Neural cell (in vitro differentiated cells): ENCODE data around the gene NGF. TPM values are rescaled to one million over a fixed set of nuclear protein-coding genes. Genes with fewer than 3 reads are reported as not detected.

Source experiments
- H2AFZ ChIP-seq: fragments of 200-600, 300-800 bp; sonication (generic), shearing (Covaris generic); 2 replicates; pipeline ENCODE4 v1.6.0; 2014; ENCODE audit warnings: low read depth, mild to moderate bottlenecking, antibody characterized with exemption, low read length, moderate library complexity
- H3F3A ChIP-seq: fragments of 200-600 bp; shearing (Covaris generic); 2 replicates; pipeline ENCODE4 v1.6.1; 2016; ENCODE audit warnings: mild to moderate bottlenecking, moderate library complexity, mixed read lengths, antibody characterized with exemption, low read length; ENCODE audit not compliant: insufficient read depth, poor library complexity, severe bottlenecking
- H3K27ac ChIP-seq: fragments of 200-600, 300-800 bp; sonication (generic), shearing (Covaris generic); 2 replicates; pipeline ENCODE4 v1.5.1; 2014; ENCODE audit warnings: mild to moderate bottlenecking, low read length, moderate library complexity
- H3K27me3 ChIP-seq: fragments of 300-800, 200-600 bp; sonication (generic), shearing (Covaris generic); 2 replicates; pipeline ENCODE4 v1.6.0; 2014; ENCODE audit warnings: mild to moderate bottlenecking, low read depth, low read length, moderate library complexity; ENCODE audit not compliant: insufficient read depth
- H3K36me3 ChIP-seq: fragments of 300-800, 200-600 bp; sonication (generic), shearing (Covaris generic); 2 replicates; pipeline ENCODE4 v1.5.1; 2014; ENCODE audit warnings: mild to moderate bottlenecking, antibody characterized with exemption, low read length, moderate library complexity; ENCODE audit not compliant: insufficient read depth
- H3K4me2 ChIP-seq: fragments of 300-800, 200-600 bp; sonication (generic), shearing (Covaris generic); 2 replicates; pipeline ENCODE4 v1.6.0; 2014; ENCODE audit warnings: mild to moderate bottlenecking, low read length
- H3K4me3 ChIP-seq: fragments of 300-800, 200-600 bp; sonication (generic), shearing (Covaris generic); 2 replicates; pipeline ENCODE4 v1.5.1; 2014; ENCODE audit warnings: mild to moderate bottlenecking, low read length, moderate library complexity
- H3K79me2 ChIP-seq: fragments of 200-600 bp; shearing (Covaris generic); replicated peaks from 2 replicates; pipeline ENCODE4 v1.6.0; 2014; ENCODE audit warnings: mild to moderate bottlenecking, low read length, moderate library complexity; ENCODE audit not compliant: insufficient read depth
- H3K9ac ChIP-seq: fragments of 300-800, 200-600 bp; sonication (generic), shearing (Covaris generic); 2 replicates; pipeline ENCODE4 v1.6.1; 2016; ENCODE audit warnings: mild to moderate bottlenecking, low read length, mixed read lengths
- H3K9me2 ChIP-seq: fragments of 200-600 bp; shearing (Covaris generic); 2 replicates; pipeline ENCODE4 v1.6.1; 2016; ENCODE audit warnings: mild to moderate bottlenecking, low read length, mixed read lengths; ENCODE audit not compliant: insufficient read depth
- H3K9me3 ChIP-seq: fragments of 200-600, 300-800 bp; sonication (generic), shearing (Covaris generic); 2 replicates; pipeline ENCODE4 v1.6.1; 2016; ENCODE audit warnings: mild to moderate bottlenecking, mixed run types, low read length, moderate library complexity, mixed read lengths
- H4K20me1 ChIP-seq: fragments of 200-600 bp; shearing (Covaris generic); 2 replicates; pipeline ENCODE4 v1.6.1; 2016; ENCODE audit warnings: mild to moderate bottlenecking, mixed run types; ENCODE audit not compliant: insufficient read depth
- CTCF ChIP-seq: fragments of 450-650 bp; IDR thresholded peaks from 2 replicates; pipeline ENCODE4 v1.5.1; 2014; ENCODE audit warnings: antibody characterized with exemption, mild to moderate bottlenecking, moderate library complexity; ENCODE audit not compliant: poor library complexity, severe bottlenecking
- EP300 ChIP-seq: fragments of 450-650 bp; conservative IDR thresholded peaks from 2 replicates; pipeline ENCODE4 v1.6.1; 2014; ENCODE audit warnings: antibody characterized with exemption, mild to moderate bottlenecking, moderate library complexity; ENCODE audit not compliant: poor library complexity, severe bottlenecking
- EZH2 ChIP-seq: fragments of 200-600, 300-800 bp; shearing (Covaris generic), sonication (generic); IDR thresholded peaks from 2 replicates; pipeline ENCODE4 v1.6.1; 2014; ENCODE audit warnings: antibody characterized with exemption, low read length, borderline replicate concordance, mild to moderate bottlenecking; ENCODE audit not compliant: insufficient read depth, poor library complexity, severe bottlenecking
- MXI1 ChIP-seq: fragments of 450-650 bp; conservative IDR thresholded peaks from 2 replicates; pipeline ENCODE4 v1.6.1; 2014; ENCODE audit warnings: antibody characterized with exemption, mild to moderate bottlenecking; ENCODE audit not compliant: poor library complexity, severe bottlenecking
- POLR2AphosphoS5 ChIP-seq: IDR thresholded peaks from 2 replicates; pipeline ENCODE4 v1.6.1; 2012
- RAD21 ChIP-seq: fragments of 450-650 bp; conservative IDR thresholded peaks from 2 replicates; pipeline ENCODE4 v1.6.1; 2014; ENCODE audit warnings: antibody characterized with exemption, mild to moderate bottlenecking, moderate library complexity
- SMC3 ChIP-seq: fragments of 450-650 bp; conservative IDR thresholded peaks from 2 replicates; pipeline ENCODE4 v1.6.1; 2014; ENCODE audit warnings: antibody characterized with exemption, mild to moderate bottlenecking, moderate library complexity; ENCODE audit not compliant: poor library complexity
- TAF1 ChIP-seq: IDR thresholded peaks from 2 replicates; pipeline ENCODE4 v1.6.1; 2012; ENCODE audit warnings: low read depth
- polyA plus RNA-seq: library from polyadenylated mRNA; depleted of rRNA; stranded (reverse); fragments of >200 nt; gene quantifications from 2 replicates; pipeline ENCODE4 v1.2.3, GENCODE V29; 2014
- TF ChIP-seq, protein P1 (sequence below): IDR thresholded peaks from 2 replicates; pipeline ENCODE4 v1.6.1; 2012; ENCODE audit warnings: borderline replicate concordance

NGF gene
- polyA plus RNA-seq, 1 donor from 2014 or later: not detected

DNA sequence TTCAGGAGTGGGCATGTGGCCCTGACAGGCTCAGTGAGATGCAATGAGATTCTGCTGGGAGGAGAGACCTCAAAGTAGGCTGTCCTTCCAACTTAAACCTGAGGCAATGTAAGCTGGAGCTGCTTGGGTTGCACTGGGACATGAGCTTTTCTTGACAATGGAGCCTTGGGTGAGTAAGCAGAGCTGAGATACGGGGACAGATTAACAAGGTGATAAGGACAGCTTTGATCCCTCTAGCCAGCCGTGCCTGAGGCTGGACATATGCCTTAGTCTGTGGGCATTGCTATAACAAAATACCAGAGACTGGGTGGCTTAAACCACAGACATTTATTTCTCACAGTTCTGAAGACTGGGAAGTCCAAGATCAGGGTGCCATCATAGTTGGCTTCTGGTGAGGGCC lies 18.3 kb upstream of the NGF start:
- Histone ChIP-seq H2AFZ (no peak overlapping the region), H3K79me2 (no peaks in the 10 kb centered on the region)

GRCh38 chr1:115355069-115355468 lies 17.0 kb upstream of the NGF start:
- no peak overlapping the region for H3K4me3 ChIP-seq
- no peaks in the 10 kb centered on the region for H3K9me2 ChIP-seq
- no peaks in the 10 kb centered on the region for H3K36me3 ChIP-seq
- H3K27me3 ChIP-seq: no peaks in the 10 kb centered on the region
- H3K4me2 ChIP-seq: no peak overlapping the region
- H3K79me2 ChIP-seq: no peaks in the 10 kb centered on the region
- no peaks in the 10 kb centered on the region for H3K9me3 ChIP-seq
- no peak overlapping the region for H2AFZ ChIP-seq
- H3K9ac ChIP-seq: no peak overlapping the region
- H4K20me1 ChIP-seq: no peaks in the 10 kb centered on the region
- H3K27ac ChIP-seq: no peak overlapping the region
- TF ChIP-seq POLR2AphosphoS5: no peak
- TF ChIP-seq, protein P1, sequence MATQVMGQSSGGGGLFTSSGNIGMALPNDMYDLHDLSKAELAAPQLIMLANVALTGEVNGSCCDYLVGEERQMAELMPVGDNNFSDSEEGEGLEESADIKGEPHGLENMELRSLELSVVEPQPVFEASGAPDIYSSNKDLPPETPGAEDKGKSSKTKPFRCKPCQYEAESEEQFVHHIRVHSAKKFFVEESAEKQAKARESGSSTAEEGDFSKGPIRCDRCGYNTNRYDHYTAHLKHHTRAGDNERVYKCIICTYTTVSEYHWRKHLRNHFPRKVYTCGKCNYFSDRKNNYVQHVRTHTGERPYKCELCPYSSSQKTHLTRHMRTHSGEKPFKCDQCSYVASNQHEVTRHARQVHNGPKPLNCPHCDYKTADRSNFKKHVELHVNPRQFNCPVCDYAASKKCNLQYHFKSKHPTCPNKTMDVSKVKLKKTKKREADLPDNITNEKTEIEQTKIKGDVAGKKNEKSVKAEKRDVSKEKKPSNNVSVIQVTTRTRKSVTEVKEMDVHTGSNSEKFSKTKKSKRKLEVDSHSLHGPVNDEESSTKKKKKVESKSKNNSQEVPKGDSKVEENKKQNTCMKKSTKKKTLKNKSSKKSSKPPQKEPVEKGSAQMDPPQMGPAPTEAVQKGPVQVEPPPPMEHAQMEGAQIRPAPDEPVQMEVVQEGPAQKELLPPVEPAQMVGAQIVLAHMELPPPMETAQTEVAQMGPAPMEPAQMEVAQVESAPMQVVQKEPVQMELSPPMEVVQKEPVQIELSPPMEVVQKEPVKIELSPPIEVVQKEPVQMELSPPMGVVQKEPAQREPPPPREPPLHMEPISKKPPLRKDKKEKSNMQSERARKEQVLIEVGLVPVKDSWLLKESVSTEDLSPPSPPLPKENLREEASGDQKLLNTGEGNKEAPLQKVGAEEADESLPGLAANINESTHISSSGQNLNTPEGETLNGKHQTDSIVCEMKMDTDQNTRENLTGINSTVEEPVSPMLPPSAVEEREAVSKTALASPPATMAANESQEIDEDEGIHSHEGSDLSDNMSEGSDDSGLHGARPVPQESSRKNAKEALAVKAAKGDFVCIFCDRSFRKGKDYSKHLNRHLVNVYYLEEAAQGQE: no peak
- no peak for TF ChIP-seq CTCF
- no peak for TF ChIP-seq TAF1
- TF ChIP-seq MXI1: no peak
- no peak for TF ChIP-seq EP300
- no peaks in the 10 kb centered on the region for H3F3A ChIP-seq

More for the DNA sequence above, 18.3 kb upstream of the NGF start:
- TF ChIP-seq EP300 (no peak), TAF1 (no peak), POLR2AphosphoS5 (no peak), MXI1 (no peak)
- Histone ChIP-seq H3K9ac (no peak overlapping the region), H3K27ac (no peak overlapping the region), H3K36me3 (no peaks in the 10 kb centered on the region), H4K20me1 (no peaks in the 10 kb centered on the region), H3K27me3 (no peaks in the 10 kb centered on the region), H3K4me3 (no peak overlapping the region), H3K9me3 (no peaks in the 10 kb centered on the region), H3K4me2 (no peak overlapping the region), H3F3A (no peaks in the 10 kb centered on the region), H3K9me2 (no peaks in the 10 kb centered on the region)

- H3K4me3 ChIP-seq: no peak overlapping the region
- no peaks in the 10 kb centered on the region for H4K20me1 ChIP-seq
- no peak overlapping the region for H3K9ac ChIP-seq
- H3K27ac ChIP-seq: no peak overlapping the region
- no peaks in the 10 kb centered on the region for H3K9me2 ChIP-seq
- H2AFZ ChIP-seq: no peak overlapping the region
- H3K4me2 ChIP-seq: no peak overlapping the region
- H3K36me3 ChIP-seq: no peaks in the 10 kb centered on the region
- TF ChIP-seq RAD21: no peak
- TF ChIP-seq POLR2AphosphoS5: no peak
- no peak for TF ChIP-seq EP300
- TF ChIP-seq MXI1: no peak
- TF ChIP-seq, protein P1: no peak
- no peak for TF ChIP-seq SMC3
- no peak for TF ChIP-seq TAF1
- TF ChIP-seq EZH2: no peak
- no peak for TF ChIP-seq CTCF
- H3K27me3 ChIP-seq: no peaks in the 10 kb centered on the region
- H3K79me2 ChIP-seq: no peaks in the 10 kb centered on the region
- H3F3A ChIP-seq: no peaks in the 10 kb centered on the region
- no peaks in the 10 kb centered on the region for H3K9me3 ChIP-seq
These were observed 13.1 kb upstream of the NGF start for GRCh38 chr1:115351143-115351542.
